Measurements from ENCODE around the gene ZGRF1.

DNA sequence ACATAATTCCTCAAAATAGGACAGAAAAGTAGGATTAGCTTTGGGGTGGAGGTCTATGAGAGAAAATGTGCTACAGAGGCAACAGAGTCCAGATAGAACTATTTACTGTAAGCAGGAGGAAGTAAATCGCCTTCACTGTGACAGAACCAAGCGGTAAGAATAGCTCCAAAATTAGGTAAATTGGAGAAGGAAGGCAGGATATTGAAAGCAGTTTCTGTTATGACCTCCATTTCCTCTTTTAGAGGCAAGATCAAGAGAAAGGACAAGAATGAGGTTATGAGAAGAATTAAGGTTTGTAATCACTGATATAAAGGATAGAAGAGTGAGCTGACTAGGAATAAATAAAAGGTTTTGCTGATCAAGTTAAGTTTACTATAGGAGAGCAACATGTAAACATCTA, 76.6 kb downstream of the ZGRF1 start:
- TF ChIP-seq, protein P1, sequence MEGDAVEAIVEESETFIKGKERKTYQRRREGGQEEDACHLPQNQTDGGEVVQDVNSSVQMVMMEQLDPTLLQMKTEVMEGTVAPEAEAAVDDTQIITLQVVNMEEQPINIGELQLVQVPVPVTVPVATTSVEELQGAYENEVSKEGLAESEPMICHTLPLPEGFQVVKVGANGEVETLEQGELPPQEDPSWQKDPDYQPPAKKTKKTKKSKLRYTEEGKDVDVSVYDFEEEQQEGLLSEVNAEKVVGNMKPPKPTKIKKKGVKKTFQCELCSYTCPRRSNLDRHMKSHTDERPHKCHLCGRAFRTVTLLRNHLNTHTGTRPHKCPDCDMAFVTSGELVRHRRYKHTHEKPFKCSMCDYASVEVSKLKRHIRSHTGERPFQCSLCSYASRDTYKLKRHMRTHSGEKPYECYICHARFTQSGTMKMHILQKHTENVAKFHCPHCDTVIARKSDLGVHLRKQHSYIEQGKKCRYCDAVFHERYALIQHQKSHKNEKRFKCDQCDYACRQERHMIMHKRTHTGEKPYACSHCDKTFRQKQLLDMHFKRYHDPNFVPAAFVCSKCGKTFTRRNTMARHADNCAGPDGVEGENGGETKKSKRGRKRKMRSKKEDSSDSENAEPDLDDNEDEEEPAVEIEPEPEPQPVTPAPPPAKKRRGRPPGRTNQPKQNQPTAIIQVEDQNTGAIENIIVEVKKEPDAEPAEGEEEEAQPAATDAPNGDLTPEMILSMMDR (IDR thresholded peaks at IDR 0.05; ENCODE audit: low read depth, low read length, poor library complexity, severe bottlenecking), result no peak
- no peak for TF ChIP-seq EZH2phosphoT487 (IDR thresholded peaks at IDR 0.05; ENCODE audit: borderline replicate concordance, low read length)
